Sigmoid colon (tissue), 7 donors: ENCODE measurements around the gene MMP20. TPM values are rescaled to one million over a fixed set of nuclear protein-coding genes. Genes with fewer than 3 reads are reported as not detected.

Experiments used
- DNase-seq: peaks from one replicate; pipeline ENCODE4 v3.0.0-alpha.2; 2019
- H3K27ac ChIP-seq, 4 donors: fragments of 200-600 bp; sonication (generic); one replicate each; pipeline ENCODE4 v1.5.1; 2016 to 2019; ENCODE audit warnings: mild to moderate bottlenecking in 1 of 4
- H3K27me3 ChIP-seq, 3 donors: fragments of 200-600 bp; sonication (generic); one replicate each; pipeline ENCODE4 v1.5.1; 2019; ENCODE audit warnings: mild to moderate bottlenecking in 1 of 3
- H3K36me3 ChIP-seq, 4 donors: fragments of 200-600 bp; sonication (generic); one replicate each; pipeline ENCODE4 v1.5.1; 2016 to 2019
- H3K4me1 ChIP-seq, 4 donors: fragments of 200-600 bp; sonication (generic); one replicate each; pipeline ENCODE4 v1.5.1; 2017 to 2019
- H3K4me3 ChIP-seq, 4 donors: fragments of 200-600 bp; sonication (generic); one replicate each; pipeline ENCODE4 v1.5.1; 2017 to 2019; ENCODE audit warnings: mild to moderate bottlenecking in 2 of 4, moderate library complexity in 1 of 4
- H3K9me3 ChIP-seq, 4 donors: fragments of 200-600 bp in 3 of 4; sonication (generic) in 3 of 4; one replicate each; pipeline versions ENCODE4 v1.5.1 to v1.6.1; 2013 to 2019
- EP300 ChIP-seq, 4 donors: sonication (generic); formaldehyde crosslinking; IDR thresholded peaks; one replicate each; pipeline ENCODE4 v1.6.1; 2017; ENCODE audit warnings: antibody characterized with exemption in 4 of 4
- POLR2A ChIP-seq, 2 donors: fragments of 450-650 bp; IDR thresholded peaks; one replicate each; pipeline ENCODE4 v1.6.1; 2016; ENCODE audit warnings: antibody characterized with exemption in 2 of 2, mild to moderate bottlenecking in 2 of 2, moderate library complexity in 2 of 2
- POLR2AphosphoS5 ChIP-seq, 4 donors: sonication (generic); formaldehyde crosslinking; IDR thresholded peaks; one replicate each; pipeline ENCODE4 v1.6.1; 2017; ENCODE audit warnings: antibody characterized with exemption in 4 of 4
- WGBS, 2 donors: extraction: QIAGEN DNeasy Blood & Tissue Kit; methylation state at CpG; one replicate each; pipeline ENCODE4 v1.1.7; 2013; 5-methylcytosine and 5-hydroxymethylcytosine counted together
- intact Hi-C: fragments of 100-400 bp; cut with DNase I; formaldehyde crosslinking; loops from one replicate; pipeline ENCODE4 v1.15.1; 2023
- polyA plus RNA-seq, 3 donors: library from polyadenylated mRNA; stranded (reverse); fragments of 200-250 nt; gene quantifications; one replicate each; pipeline ENCODE4 v1.2.3, GENCODE V29; 2013
- total RNA-seq, 4 donors: library from RNA; depleted of rRNA; stranded (reverse); fragments of >200 nt; gene quantifications; one replicate each; pipeline ENCODE4 v1.1.0, GENCODE V29; 2016
- TF ChIP-seq, protein P1 (sequence below), 4 experiments: fragments of 450-650 bp in 3 of 4; fragments of 200-600 bp in 1 of 4; IDR thresholded peaks; one replicate each; pipeline ENCODE4 v1.5.1; 2016 to 2019; ENCODE audit warnings: antibody characterized with exemption in 4 of 4, mild to moderate bottlenecking in 3 of 4, moderate library complexity in 2 of 4
- donor health status: healthy with polysubstance abuse.
- donor health status: Bipolar disorder and iron deficiency.
- donor health status: healthy.

The MMP20 gene
- total and polyA plus RNA-seq, 7 donors: not detected

DNA sequence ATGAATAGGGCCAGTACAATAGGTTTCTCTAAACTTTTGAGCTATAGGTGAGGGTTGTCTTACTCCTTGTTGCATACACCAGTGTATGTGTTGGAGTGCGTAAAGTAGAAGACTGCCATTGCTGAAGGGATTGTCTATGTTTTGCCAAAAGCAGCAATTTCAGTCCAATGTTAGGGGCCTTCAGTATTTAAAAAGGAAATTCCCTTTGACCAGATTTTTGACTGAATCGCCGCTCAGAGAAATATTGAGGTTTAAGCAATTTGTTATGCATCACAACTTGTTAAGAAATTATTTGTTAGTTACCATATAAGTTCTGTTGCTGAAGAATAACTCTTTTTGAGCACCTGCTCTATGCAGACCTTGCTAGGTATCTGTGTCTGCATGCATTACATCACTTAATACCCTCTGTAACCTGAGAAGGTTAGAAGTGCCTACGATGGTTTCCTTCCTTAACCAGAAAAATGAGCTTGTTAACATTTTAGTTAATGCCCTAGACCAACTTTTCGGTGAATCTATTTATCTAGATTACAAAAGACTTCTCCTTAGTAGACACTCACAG is 33.9 kb downstream of the MMP20 start:
- Histone ChIP-seq H3K4me3 (no peak overlapping the region), H3K27me3 (no peaks in the 10 kb centered on the region), H3K36me3 (no peaks in the 10 kb centered on the region), H3K9me3 (no peaks in the 10 kb centered on the region), H3K27ac (no peak overlapping the region), H3K4me1 (no peaks in the 10 kb centered on the region)
- WGBS, 2 donors: 80 to 92% methylated on average over 5 of the region's 5 CpGs
- intact Hi-C loops: no loop called here
- DNase-seq: no peak
- TF ChIP-seq POLR2AphosphoS5 (IDR thresholded peaks at IDR 0.05) (no peak), POLR2A (IDR thresholded peaks at IDR 0.05) (no peak)

DNA sequence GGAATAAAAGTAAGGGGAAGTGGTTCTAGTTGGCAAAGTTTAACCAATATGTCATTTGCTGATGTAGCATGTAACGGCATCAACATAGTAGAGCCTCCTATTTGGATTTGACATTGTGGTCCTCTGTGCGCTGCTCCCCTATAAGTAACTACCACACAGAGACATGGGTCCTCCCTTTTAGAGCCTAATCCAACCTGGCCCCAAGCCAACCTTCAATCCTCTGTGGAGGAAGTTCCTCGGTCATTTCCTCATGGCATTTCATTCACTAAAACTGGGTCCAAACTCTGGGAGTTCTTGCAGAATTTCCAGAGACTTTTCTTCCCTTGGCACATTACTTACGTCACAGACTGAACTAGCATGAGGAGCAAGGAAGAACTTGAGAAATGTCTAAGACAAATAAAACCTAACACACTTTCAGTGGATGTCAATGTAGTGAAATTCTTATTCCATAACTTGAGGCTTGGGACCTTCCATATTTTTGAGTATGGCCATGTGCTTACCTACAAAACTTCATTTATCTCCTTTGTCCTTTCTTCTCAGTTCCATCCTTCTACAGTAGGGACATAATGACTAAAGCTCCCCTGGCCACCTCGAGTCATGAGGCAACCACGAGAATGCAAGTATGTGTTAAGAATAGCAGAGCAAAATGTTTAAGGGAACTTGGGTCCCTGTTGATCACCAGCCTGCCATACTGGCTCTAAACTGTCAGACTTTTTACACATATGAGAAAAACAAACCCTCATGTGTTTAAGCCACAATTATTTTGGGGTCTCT is 34.7 kb downstream of the MMP20 start:
- H3K27me3 ChIP-seq: no peaks in the 10 kb centered on the region
- no peak overlapping the region for H3K27ac ChIP-seq
- intact Hi-C loops: no loop called here
- H3K4me3 ChIP-seq: no peak overlapping the region
- no peak for DNase-seq
- 72 to 73% methylated on average over 6 of the region's 6 CpGs for WGBS, 2 donors
- H3K36me3 ChIP-seq: no peaks in the 10 kb centered on the region
- TF ChIP-seq POLR2A (IDR thresholded peaks at IDR 0.05): no peak
- TF ChIP-seq, protein P1, sequence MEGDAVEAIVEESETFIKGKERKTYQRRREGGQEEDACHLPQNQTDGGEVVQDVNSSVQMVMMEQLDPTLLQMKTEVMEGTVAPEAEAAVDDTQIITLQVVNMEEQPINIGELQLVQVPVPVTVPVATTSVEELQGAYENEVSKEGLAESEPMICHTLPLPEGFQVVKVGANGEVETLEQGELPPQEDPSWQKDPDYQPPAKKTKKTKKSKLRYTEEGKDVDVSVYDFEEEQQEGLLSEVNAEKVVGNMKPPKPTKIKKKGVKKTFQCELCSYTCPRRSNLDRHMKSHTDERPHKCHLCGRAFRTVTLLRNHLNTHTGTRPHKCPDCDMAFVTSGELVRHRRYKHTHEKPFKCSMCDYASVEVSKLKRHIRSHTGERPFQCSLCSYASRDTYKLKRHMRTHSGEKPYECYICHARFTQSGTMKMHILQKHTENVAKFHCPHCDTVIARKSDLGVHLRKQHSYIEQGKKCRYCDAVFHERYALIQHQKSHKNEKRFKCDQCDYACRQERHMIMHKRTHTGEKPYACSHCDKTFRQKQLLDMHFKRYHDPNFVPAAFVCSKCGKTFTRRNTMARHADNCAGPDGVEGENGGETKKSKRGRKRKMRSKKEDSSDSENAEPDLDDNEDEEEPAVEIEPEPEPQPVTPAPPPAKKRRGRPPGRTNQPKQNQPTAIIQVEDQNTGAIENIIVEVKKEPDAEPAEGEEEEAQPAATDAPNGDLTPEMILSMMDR (IDR thresholded peaks at IDR 0.05): no peak
- TF ChIP-seq EP300 (IDR thresholded peaks at IDR 0.05): no peak
- TF ChIP-seq POLR2AphosphoS5 (IDR thresholded peaks at IDR 0.05): no peak
- H3K4me1 ChIP-seq: no peaks in the 10 kb centered on the region
- H3K9me3 ChIP-seq: no peaks in the 10 kb centered on the region

DNA sequence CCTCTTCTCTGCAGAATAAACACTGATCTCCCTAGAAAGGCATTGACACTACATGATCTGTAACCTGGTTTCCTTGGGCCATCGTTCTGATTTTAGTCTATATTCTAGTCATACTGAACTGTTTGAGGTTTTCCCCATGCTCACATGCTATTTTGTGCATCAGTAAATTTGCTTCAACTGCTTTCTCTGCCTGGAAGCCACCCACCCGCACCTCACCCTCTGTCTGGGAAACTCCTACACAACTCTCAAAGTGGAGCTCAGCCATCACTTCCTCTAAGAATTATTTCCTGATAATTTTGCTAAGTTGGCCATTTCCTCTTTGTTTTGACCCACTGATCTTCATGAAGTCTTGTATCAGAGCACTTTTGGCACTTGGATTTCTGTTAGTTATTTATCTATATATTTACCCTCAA is 36.1 kb downstream of the MMP20 start:
- H3K27me3 ChIP-seq: no peaks in the 10 kb centered on the region
- intact Hi-C loops: no loop called here
- H3K27ac ChIP-seq: no peak overlapping the region
- no peak overlapping the region for H3K4me3 ChIP-seq
- TF ChIP-seq POLR2AphosphoS5 (IDR thresholded peaks at IDR 0.05) (no peak), EP300 (IDR thresholded peaks at IDR 0.05) (no peak), POLR2A (IDR thresholded peaks at IDR 0.05) (no peak)
- TF ChIP-seq, protein P1 (IDR thresholded peaks at IDR 0.05): no peak
- H3K4me1 ChIP-seq: no peaks in the 10 kb centered on the region
- DNase-seq: no peak
- H3K9me3 ChIP-seq: no peaks in the 10 kb centered on the region
- WGBS, 2 donors: 62 to 89% methylated on average over 2 of the region's 2 CpGs
- H3K36me3 ChIP-seq: no peaks in the 10 kb centered on the region

DNA sequence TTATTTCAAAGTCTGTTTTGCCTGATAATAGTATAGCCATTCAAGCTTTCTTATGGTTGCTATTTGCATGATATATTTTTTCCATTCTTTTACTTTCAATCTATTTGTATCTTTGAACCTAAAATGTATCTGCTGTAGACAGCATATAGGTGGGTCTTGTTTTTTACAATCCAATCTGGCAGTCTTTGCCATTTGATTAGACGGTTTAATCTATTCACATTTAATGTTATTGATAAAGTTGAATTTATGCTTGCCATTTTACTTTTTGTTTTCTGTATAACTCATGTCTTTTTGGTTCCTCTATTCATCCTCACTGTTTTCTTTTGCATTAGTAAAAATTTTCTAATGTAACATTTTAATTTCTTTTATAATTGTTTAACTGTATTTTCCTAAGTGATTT is 37.4 kb downstream of the MMP20 start:
- H3K27me3 ChIP-seq: no peaks in the 10 kb centered on the region
- H3K36me3 ChIP-seq: no peaks in the 10 kb centered on the region
- H3K9me3 ChIP-seq: no peaks in the 10 kb centered on the region
- no peak for DNase-seq
- no peak overlapping the region for H3K27ac ChIP-seq
- H3K4me1 ChIP-seq: no peaks in the 10 kb centered on the region
- intact Hi-C loops: no loop called here
- 95 to 97% methylated on average over 1 of the region's 1 CpG for WGBS, 2 donors
- TF ChIP-seq POLR2AphosphoS5 (IDR thresholded peaks at IDR 0.05) (no peak), EP300 (IDR thresholded peaks at IDR 0.05) (no peak)
- TF ChIP-seq, protein P1 (IDR thresholded peaks at IDR 0.05): no peak
- H3K4me3 ChIP-seq: no peak overlapping the region

- 95 to 96% methylated on average over 2 of the region's 2 CpGs for WGBS, 2 donors
- Histone ChIP-seq H3K27me3 (no peaks in the 10 kb centered on the region), H3K4me1 (no peaks in the 10 kb centered on the region), H3K36me3 (no peaks in the 10 kb centered on the region), H3K27ac (no peak overlapping the region), H3K4me3 (no peak overlapping the region), H3K9me3 (no peaks in the 10 kb centered on the region)
- no peak for DNase-seq
- intact Hi-C loops: no loop called here
- no peak for TF ChIP-seq POLR2A (IDR thresholded peaks at IDR 0.05)
- TF ChIP-seq POLR2AphosphoS5 (IDR thresholded peaks at IDR 0.05): no peak
- TF ChIP-seq, protein P1 (IDR thresholded peaks at IDR 0.05): no peak
- TF ChIP-seq EP300 (IDR thresholded peaks at IDR 0.05): no peak
These were observed 41.8 kb downstream of the MMP20 start for GRCh38 chr11:102583141-102583873.
